Esophagus squamous epithelium (tissue), 4 donors: ENCODE measurements around the gene UVRAG.

ENCODE experiments used
- CTCF ChIP-seq, 6 experiments: fragments of 450-650 bp in 4 of 6; fragments of 200-600 bp in 2 of 6; sonication (generic) in 2 of 6; IDR thresholded peaks; one replicate each; pipeline ENCODE4 v1.5.1; 2016 to 2019; ENCODE audit warnings: antibody characterized with exemption in 6 of 6, mild to moderate bottlenecking in 4 of 6, moderate library complexity in 4 of 6
- POLR2A ChIP-seq, 4 donors: fragments of 450-650 bp; IDR thresholded peaks; one replicate each; pipeline ENCODE4 v1.6.1; 2017; ENCODE audit warnings: antibody characterized with exemption in 4 of 4, mild to moderate bottlenecking in 4 of 4, moderate library complexity in 3 of 4

GRCh38 chr11:75786101-75786736, 28.8 kb upstream of the UVRAG start:
- TF ChIP-seq CTCF (IDR thresholded peaks at IDR 0.05) = no peak
- TF ChIP-seq POLR2A (IDR thresholded peaks at IDR 0.05) = no peak
